Breast epithelium (tissue), 3 donors: ENCODE results near the gene ANK2.

Experiments
- POLR2A ChIP-seq: fragments of 450-650 bp; IDR thresholded peaks from one replicate; pipeline ENCODE4 v1.6.1; 2016; ENCODE audit warnings: antibody characterized with exemption, mild to moderate bottlenecking, moderate library complexity
- TF ChIP-seq, protein P1 (sequence below), 3 donors: fragments of 450-650 bp; IDR thresholded peaks; one replicate each; pipeline ENCODE4 v1.5.1; 2016 to 2017; ENCODE audit warnings: antibody characterized with exemption in 3 of 3, mild to moderate bottlenecking in 3 of 3, moderate library complexity in 3 of 3

DNA sequence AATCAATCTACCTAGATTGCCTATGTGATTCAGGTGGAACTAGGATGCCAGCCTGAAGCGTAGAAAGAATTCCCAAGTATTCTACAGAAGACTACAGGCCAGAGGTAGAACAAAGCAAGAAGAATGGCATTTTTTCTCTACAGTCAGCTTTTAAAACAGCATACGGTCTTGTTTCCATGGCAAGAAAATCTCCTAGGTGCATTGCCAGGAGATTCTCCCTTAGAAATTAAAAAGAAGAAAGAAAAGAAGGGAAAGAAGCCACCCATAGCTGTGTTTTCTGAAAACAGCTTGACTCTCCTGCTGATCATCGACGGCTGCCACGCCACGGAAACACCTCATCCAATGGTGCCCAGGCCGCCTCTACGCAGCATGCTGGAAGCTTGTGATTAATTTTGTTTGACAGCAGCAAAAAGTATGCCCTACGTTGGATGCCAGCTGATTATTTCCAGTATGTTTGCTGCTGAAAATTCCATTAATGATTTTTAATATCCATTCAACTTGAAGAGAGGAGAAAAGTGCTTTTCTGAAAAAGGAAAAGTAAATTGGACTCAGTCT lies 24.1 kb downstream of the ANK2 start:
- TF ChIP-seq, protein P1, sequence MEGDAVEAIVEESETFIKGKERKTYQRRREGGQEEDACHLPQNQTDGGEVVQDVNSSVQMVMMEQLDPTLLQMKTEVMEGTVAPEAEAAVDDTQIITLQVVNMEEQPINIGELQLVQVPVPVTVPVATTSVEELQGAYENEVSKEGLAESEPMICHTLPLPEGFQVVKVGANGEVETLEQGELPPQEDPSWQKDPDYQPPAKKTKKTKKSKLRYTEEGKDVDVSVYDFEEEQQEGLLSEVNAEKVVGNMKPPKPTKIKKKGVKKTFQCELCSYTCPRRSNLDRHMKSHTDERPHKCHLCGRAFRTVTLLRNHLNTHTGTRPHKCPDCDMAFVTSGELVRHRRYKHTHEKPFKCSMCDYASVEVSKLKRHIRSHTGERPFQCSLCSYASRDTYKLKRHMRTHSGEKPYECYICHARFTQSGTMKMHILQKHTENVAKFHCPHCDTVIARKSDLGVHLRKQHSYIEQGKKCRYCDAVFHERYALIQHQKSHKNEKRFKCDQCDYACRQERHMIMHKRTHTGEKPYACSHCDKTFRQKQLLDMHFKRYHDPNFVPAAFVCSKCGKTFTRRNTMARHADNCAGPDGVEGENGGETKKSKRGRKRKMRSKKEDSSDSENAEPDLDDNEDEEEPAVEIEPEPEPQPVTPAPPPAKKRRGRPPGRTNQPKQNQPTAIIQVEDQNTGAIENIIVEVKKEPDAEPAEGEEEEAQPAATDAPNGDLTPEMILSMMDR (IDR thresholded peaks at IDR 0.05): no peak
- TF ChIP-seq POLR2A: no peak
